ENCODE results near the gene MYL5.
"Not testable (repeated sequence)": the region's sequence is repeated elsewhere in the genome, so short reads cannot be mapped to it uniquely, and the experiment has no call there.

The MYL5 gene

GRCh38 chr4:636628-637159 is 37.6 kb upstream of the MYL5 start:
- no peak for DNase-seq

GRCh38 chr4:637536-638280 is 36.6 kb upstream of the MYL5 start:
- DNase-seq = peak in 1 of 3 experiments; percentile 11

- not testable (repeated sequence) for DNase-seq
Observed at GRCh38 chr4:642366-642765, 32.0 kb upstream of the MYL5 start.

- no peak for DNase-seq
Observed at GRCh38 chr4:646460-646859, 27.9 kb upstream of the MYL5 start.

GRCh38 chr4:647481-647880 is 26.9 kb upstream of the MYL5 start:
- DNase-seq = no peak

- DNase-seq = peak in 1 of 3 experiments; percentile 86
Observed at GRCh38 chr4:648579-649292, 25.6 kb upstream of the MYL5 start.

- no peak for DNase-seq
Observed at GRCh38 chr4:649293-649625, 25.1 kb upstream of the MYL5 start.

GRCh38 chr4:649751-650310 is 24.5 kb upstream of the MYL5 start:
- no peak for DNase-seq

- DNase-seq = no peak
Observed at GRCh38 chr4:650461-650860, 23.9 kb upstream of the MYL5 start.

- peak; percentile 47 to 95 (median 72) for DNase-seq
Observed at GRCh38 chr4:650951-651883, 23.1 kb upstream of the MYL5 start.

GRCh38 chr4:651884-652642 is 22.3 kb upstream of the MYL5 start:
- DNase-seq = peak in 2 of 3 experiments; percentile 23 to 51

GRCh38 chr4:653080-653821 is 21.1 kb upstream of the MYL5 start:
- DNase-seq = no peak

GRCh38 chr4:653831-654502 is 20.4 kb upstream of the MYL5 start:
- DNase-seq = no peak

- DNase-seq = no peak
Observed at GRCh38 chr4:654503-654845, 19.9 kb upstream of the MYL5 start.

- DNase-seq = no peak
Observed at GRCh38 chr4:654871-655463, 19.4 kb upstream of the MYL5 start.

- DNase-seq = no peak
Observed at GRCh38 chr4:655464-656151, 18.7 kb upstream of the MYL5 start.

GRCh38 chr4:656436-657337 is 17.7 kb upstream of the MYL5 start:
- no peak for DNase-seq

- DNase-seq = no peak
Observed at GRCh38 chr4:657338-657833, 17.0 kb upstream of the MYL5 start.

Data from NCI-H1417 (cell line).